NCI-H1694 (cell line): ENCODE measurements around the gene PLIN4.

Experiments
- DNase-seq: peaks from one replicate; lab custom pipeline; 2025; lab: John Stamatoyannopoulos, UW

PLIN4 gene

GRCh38 chr19:4454747-4455718, 63.3 kb downstream of the PLIN4 start:
- no peak for DNase-seq

GRCh38 chr19:4453232-4454179, 64.8 kb downstream of the PLIN4 start:
- no peak for DNase-seq

GRCh38 chr19:4452230-4452990, 65.9 kb downstream of the PLIN4 start:
- no peak for DNase-seq
